HAP-1 (cell line): ENCODE measurements around the gene CD320.
"Not testable (repeated sequence)": the region's sequence is repeated elsewhere in the genome, so short reads cannot be mapped to it uniquely, and the experiment has no call there.

Experiments
- DNase-seq, 2 experiments: peaks; one replicate each; pipeline ENCODE4 v3.0.0-alpha.2; 2016 to 2020; ENCODE audit warnings: low spot score in 2 of 2
- H3K27me3 ChIP-seq: fragments of 250-450 bp; sonication (Bioruptor Pico); 2 replicates; pipeline ENCODE4 v1.5.1; 2020; ENCODE audit warnings: low read depth, mild to moderate bottlenecking, moderate library complexity
- H3K36me3 ChIP-seq: fragments of 250-450 bp; sonication (Bioruptor Pico); replicated peaks from 2 replicates; pipeline ENCODE4 v1.5.1; 2020; ENCODE audit warnings: mild to moderate bottlenecking
- H3K4me1 ChIP-seq: fragments of 250-450 bp; sonication (Bioruptor Pico); 2 replicates; pipeline ENCODE4 v1.5.1; 2020; ENCODE audit warnings: mild to moderate bottlenecking
- H3K4me3 ChIP-seq: fragments of 250-450 bp; sonication (Bioruptor Pico); 2 replicates; pipeline ENCODE4 v1.5.1; 2020; ENCODE audit warnings: mild to moderate bottlenecking, moderate library complexity
- H3K9me3 ChIP-seq: fragments of 250-450 bp; sonication (Bioruptor Pico); 2 replicates; pipeline ENCODE4 v1.5.1; 2020; ENCODE audit warnings: mild to moderate bottlenecking, moderate library complexity
- in situ Hi-C: fragments of 300-500 bp; cut with MboI; formaldehyde crosslinking; loops from 3 replicates; pipeline ENCODE4 v1.14.3; 2020; ENCODE audit warnings: low sequenced_read_pairs, inconsistent platforms, mixed read lengths

CD320 gene

GRCh38 chr19:8307400-8307964 is 676 bp downstream of the CD320 start:
- H3K36me3 ChIP-seq: peaks cover 46% of the 10 kb centered on the region

DNA sequence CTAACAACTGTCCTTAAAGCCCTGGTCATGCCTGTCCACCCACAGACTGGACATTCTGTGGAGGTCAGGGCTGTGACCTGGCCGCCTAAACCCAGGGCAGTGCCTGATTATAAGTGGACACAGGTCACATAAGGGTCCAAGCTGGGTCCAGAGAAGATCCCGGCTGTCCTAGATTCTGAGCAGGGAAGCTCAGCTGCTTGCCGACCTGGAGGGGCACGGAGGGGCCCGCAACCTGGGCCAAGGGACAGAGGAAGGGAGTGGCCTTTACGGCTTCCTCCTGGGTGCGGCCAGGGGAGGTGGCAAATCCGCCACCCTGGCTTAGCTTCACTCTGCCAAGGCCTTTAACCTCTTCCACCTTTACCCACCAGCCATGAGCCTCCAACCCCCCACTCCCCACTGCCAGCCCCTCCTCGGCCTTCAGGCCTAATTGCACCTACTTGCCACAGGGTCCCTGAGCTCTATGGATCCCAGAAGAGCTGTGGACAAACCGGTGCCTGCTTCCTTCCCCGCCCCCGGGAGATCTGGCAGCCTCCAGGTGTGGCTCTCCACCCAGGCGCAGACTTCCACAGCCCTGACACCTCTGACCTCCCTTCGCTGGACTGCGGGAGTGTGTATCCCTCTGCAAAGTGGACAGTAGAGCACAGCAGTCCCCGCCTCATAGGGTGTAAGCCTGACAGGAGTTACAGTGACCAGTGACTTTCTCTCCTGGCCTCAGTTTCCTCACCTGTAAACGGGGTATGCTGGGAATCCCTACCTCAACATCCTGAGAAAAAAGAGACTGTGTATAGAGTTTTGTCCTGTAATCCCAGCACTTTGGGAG is 1.7 kb downstream of the CD320 start:
- in situ Hi-C loops: no loop called here
- Histone ChIP-seq H3K36me3 (peaks cover 36% of the 10 kb centered on the region), H3K4me1 (no peaks in the 10 kb centered on the region; the same call in 1 of the 2 replicates), H3K4me3 (no peak overlapping the region), H3K9me3 (no peaks in the 10 kb centered on the region), H3K27me3 (no peaks in the 10 kb centered on the region)
- DNase-seq: peak in 1 of 2 experiments; percentile 8

More at GRCh38 chr19:8307400-8307964, 676 bp downstream of the CD320 start:
- peak in 1 of 2 experiments; percentile 10 for DNase-seq
- Histone ChIP-seq H3K4me3 (no peak overlapping the region), H3K4me1 (no peaks in the 10 kb centered on the region; the same call in 1 of the 2 replicates), H3K27me3 (no peaks in the 10 kb centered on the region), H3K9me3 (no peaks in the 10 kb centered on the region)
- in situ Hi-C loops: no loop called here

- Histone ChIP-seq H3K4me1 (no peaks in the 10 kb centered on the region; the same call in 1 of the 2 replicates), H3K9me3 (no peaks in the 10 kb centered on the region), H3K4me3 (no peak overlapping the region), H3K27me3 (no peaks in the 10 kb centered on the region), H3K36me3 (peaks cover 29% of the 10 kb centered on the region)
- DNase-seq: peak in 1 of 2 experiments; percentile 9
- in situ Hi-C loops: no loop called here
These were observed 2.4 kb downstream of the CD320 start for GRCh38 chr19:8305798-8306197.

DNA sequence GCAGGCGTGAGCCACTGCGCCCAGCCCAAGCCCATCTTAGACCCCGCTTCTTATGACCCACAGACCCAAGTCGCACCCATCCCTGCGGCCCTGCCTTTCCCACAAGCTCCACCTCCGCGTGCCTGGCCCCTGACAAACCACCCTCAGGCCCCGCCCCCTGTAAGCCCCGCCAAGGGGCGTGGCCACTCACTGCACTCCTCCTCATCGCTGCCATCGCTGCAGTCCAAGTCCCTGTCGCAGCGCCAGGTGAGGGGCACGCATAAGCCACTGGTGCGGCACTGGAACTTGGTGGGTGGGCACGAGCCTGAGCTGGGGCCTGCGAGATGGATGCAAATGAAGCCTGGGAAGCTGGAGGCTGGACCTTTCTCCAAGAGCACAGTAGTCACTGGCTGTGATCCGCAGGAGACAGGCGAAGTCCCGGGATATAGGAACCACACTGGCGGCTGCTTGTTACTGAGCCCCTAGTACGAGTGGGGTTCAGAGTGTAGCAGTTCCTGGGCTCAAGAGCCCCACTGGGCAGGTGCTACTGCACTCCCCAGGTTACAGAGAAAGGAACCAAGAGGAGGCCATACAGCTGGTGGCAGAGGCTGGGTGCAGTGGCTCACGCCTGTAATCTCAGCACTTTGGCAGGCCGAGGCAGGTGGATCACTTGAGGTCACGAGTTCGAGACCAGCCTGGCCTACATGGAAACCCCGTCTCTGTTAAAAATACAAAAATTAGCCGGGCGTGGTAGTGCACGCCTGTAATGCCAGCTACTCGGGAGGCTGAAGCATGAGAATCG is 3.1 kb downstream of the CD320 start:
- Histone ChIP-seq H3K27me3 (no peaks in the 10 kb centered on the region), H3K9me3 (no peaks in the 10 kb centered on the region), H3K4me3 (no peak overlapping the region), H3K4me1 (no peaks in the 10 kb centered on the region; the same call in 1 of the 2 replicates), H3K36me3 (peaks cover 21% of the 10 kb centered on the region)
- in situ Hi-C loops: no loop called here
- DNase-seq: peak; percentile 59 to 87

DNA sequence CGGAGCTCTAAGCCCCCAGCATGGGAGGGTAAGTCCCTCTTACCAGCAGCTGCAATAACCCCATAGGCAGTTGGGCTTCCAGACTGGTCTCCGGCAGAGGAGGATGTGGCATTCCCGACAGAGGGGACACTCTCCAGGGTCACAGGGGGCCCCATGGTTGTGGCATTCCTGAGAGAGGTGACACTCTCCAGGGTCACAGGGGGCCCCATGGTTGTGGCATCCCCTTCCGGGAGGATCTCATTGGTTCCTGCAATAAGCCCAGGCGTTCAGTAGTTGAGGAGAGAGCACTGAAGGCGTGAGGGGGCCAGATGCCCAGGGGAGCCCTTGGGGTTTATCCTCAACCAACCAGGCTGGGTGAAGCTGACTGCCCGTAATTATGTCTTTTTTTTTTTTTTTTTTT is 5.4 kb downstream of the CD320 start:
- Histone ChIP-seq H3K27me3 (no peaks in the 10 kb centered on the region), H3K36me3 (peaks cover under 1% of the 10 kb centered on the region), H3K9me3 (no peaks in the 10 kb centered on the region), H3K4me3 (no peak overlapping the region), H3K4me1 (no peaks in the 10 kb centered on the region; the same call in 1 of the 2 replicates)
- in situ Hi-C loops: no loop called here
- peak in 1 of 2 experiments; percentile 6 for DNase-seq

DNA sequence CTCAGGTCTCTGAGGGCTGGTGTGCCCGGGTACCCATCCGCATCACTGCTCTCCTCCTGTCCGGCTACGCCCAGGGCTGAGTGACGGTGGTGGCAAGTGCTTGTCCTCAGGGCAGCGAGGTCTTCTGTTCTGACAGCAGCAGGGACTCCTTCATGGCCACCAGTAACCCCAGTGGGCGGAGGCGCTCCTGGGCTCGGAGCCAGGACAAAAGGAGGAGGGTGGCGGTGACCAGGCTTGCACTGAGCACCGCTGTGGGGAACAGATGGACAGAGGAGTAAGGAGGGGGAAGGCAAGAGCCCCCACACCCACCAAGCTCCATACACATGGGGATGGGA is 5.8 kb downstream of the CD320 start:
- no peaks in the 10 kb centered on the region; the same call in 1 of the 2 replicates for H3K4me1 ChIP-seq
- H3K9me3 ChIP-seq: no peaks in the 10 kb centered on the region
- no peaks in the 10 kb centered on the region for H3K36me3 ChIP-seq
- no peaks in the 10 kb centered on the region for H3K27me3 ChIP-seq
- DNase-seq: peak in 1 of 2 experiments; percentile 7
- in situ Hi-C loops: no loop called here
- H3K4me3 ChIP-seq: no peak overlapping the region

GRCh38 chr19:8291337-8291736 is 16.8 kb downstream of the CD320 start:
- in situ Hi-C loops, H3K36me3 ChIP-seq, H3K9me3 ChIP-seq, H3K4me1 ChIP-seq, DNase-seq, H3K27me3 ChIP-seq, H3K4me3 ChIP-seq: not testable (repeated sequence)

DNA sequence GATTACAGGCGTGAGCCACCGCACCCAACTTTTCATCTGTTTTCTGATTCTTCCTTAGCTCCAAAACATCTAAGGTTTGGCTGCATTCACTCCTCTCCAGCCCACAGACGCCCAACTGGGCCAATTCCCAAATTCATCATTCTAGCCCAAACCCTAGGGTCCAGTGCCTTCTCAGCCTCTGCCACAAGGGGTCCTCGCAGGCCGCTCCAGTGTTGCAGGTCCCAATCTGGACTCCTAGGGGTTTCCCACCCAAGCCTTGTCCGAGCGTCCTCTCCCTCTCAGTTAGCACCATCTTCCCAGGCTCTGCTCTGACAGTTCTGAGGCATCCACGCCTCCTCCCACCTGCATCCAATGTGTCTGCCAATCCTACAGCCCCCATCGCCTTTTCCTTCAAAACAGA is 31.6 kb downstream of the CD320 start:
- H3K27me3 ChIP-seq, DNase-seq, H3K36me3 ChIP-seq, in situ Hi-C loops, H3K9me3 ChIP-seq, H3K4me1 ChIP-seq, H3K4me3 ChIP-seq: not testable (repeated sequence)

GRCh38 chr19:8269724-8270123 is 38.4 kb downstream of the CD320 start:
- Histone ChIP-seq H3K36me3 (no peaks in the 10 kb centered on the region), H3K4me1 (peaks cover 4% of the 10 kb centered on the region), H3K4me3 (no peak overlapping the region), H3K9me3 (no peaks in the 10 kb centered on the region), H3K27me3 (no peaks in the 10 kb centered on the region)
- in situ Hi-C loops: no loop called here
- no peak for DNase-seq

DNA sequence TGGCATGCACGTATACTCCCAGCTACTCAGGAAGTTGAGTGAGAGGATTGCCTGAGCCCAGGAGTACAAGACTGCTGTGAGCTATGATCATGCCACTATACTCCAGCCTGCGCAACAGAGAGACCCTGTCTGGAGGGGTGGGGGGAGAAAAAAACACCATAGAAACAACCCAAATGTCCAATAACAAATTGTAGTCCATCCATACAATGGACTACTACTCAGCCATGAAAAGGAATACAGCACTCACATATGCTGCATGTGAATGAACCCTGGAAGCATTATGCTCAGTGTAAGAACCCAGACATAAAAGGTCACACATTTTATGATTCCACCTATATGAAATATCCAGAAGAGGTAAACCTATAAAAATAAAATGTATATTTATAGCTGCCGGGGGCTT is 42.3 kb downstream of the CD320 start:
- Histone ChIP-seq H3K9me3 (no peaks in the 10 kb centered on the region), H3K27me3 (no peaks in the 10 kb centered on the region), H3K4me3 (no peak overlapping the region), H3K4me1 (peaks cover 4% of the 10 kb centered on the region), H3K36me3 (no peaks in the 10 kb centered on the region)
- DNase-seq: no peak
- in situ Hi-C loops: no loop called here

GRCh38 chr19:8264248-8264647 is 43.9 kb downstream of the CD320 start:
- H3K9me3 ChIP-seq, in situ Hi-C loops, H3K27me3 ChIP-seq, H3K4me3 ChIP-seq, H3K36me3 ChIP-seq, H3K4me1 ChIP-seq: not testable (repeated sequence)
- DNase-seq: peak in 1 of 2 experiments; percentile 2

- DNase-seq: peak in 1 of 2 experiments; percentile 3
- no peak overlapping the region for H3K4me3 ChIP-seq
- no peaks in the 10 kb centered on the region for H3K9me3 ChIP-seq
- no peaks in the 10 kb centered on the region for H3K27me3 ChIP-seq
- in situ Hi-C loops: no loop called here
- H3K36me3 ChIP-seq: peaks cover 5% of the 10 kb centered on the region; the same call in 1 of the 2 replicates
- no peaks in the 10 kb centered on the region; the same call in 1 of the 2 replicates for H3K4me1 ChIP-seq
These were observed 45.7 kb downstream of the CD320 start for GRCh38 chr19:8262431-8262830.

GRCh38 chr19:8261881-8262280 is 46.3 kb downstream of the CD320 start:
- Histone ChIP-seq H3K4me1 (no peaks in the 10 kb centered on the region; the same call in 1 of the 2 replicates), H3K4me3 (no peak overlapping the region), H3K9me3 (no peaks in the 10 kb centered on the region), H3K27me3 (no peaks in the 10 kb centered on the region), H3K36me3 (peaks cover 8% of the 10 kb centered on the region)
- no peak for DNase-seq
- in situ Hi-C loops: no loop called here

DNA sequence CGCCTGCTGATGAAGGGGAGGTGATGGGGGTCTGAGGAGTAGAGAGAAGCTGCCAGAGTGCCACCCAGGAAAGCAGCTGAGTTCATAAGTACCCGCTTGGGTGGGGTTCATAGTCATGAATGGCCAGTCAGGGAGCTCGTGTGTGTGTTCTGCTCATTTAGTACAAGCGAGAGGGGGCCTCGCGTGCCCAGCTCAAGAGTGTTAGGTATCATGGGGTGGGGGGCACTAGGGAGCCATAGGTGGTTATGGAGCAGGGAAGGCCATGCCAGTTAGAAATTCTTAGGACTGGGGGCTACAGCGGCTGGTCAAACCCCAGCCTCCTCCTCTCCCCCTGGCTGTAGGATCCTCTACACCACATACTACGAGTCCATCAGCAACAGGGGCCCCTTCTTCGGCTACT is 46.8 kb downstream of the CD320 start:
- H3K27me3 ChIP-seq: no peaks in the 10 kb centered on the region
- in situ Hi-C loops: no loop called here
- DNase-seq: no peak
- peaks cover 11% of the 10 kb centered on the region for H3K36me3 ChIP-seq
- H3K9me3 ChIP-seq: no peaks in the 10 kb centered on the region
- H3K4me3 ChIP-seq: no peak overlapping the region
- H3K4me1 ChIP-seq: no peaks in the 10 kb centered on the region; the same call in 1 of the 2 replicates
